GM21723 (cell line): ENCODE results near the gene FETUB.

ENCODE experiments used
- ATAC-seq: cut with Tn5 transposase; IDR thresholded peaks from one replicate; pipeline ENCODE4 v1.9.1; 2021; ENCODE audit warnings: mild to moderate bottlenecking, moderate library complexity; ENCODE audit not compliant: unreplicated experiment

The FETUB gene

GRCh38 chr3:186639778-186640472, at the start of gene FETUB:
Gene FETUB (plus strand): TSS chr3:186640399. CDS start chr3:186640461, 62 bp downstream.
- no peak for ATAC-seq

GRCh38 chr3:186590580-186591295, 49.5 kb upstream of the FETUB start:
- ATAC-seq: no peak

- no peak for ATAC-seq
These were observed 47.5 kb upstream of the FETUB start for GRCh38 chr3:186592682-186593081.

GRCh38 chr3:186593862-186594261, 46.3 kb upstream of the FETUB start:
- ATAC-seq: no peak

- ATAC-seq: no peak
These were observed 45.5 kb upstream of the FETUB start for GRCh38 chr3:186594591-186595113.

- no peak for ATAC-seq
These were observed 43.5 kb upstream of the FETUB start for GRCh38 chr3:186596568-186597287.

- no peak for ATAC-seq
These were observed 42.0 kb upstream of the FETUB start for GRCh38 chr3:186598108-186598784.

GRCh38 chr3:186598794-186599141, 41.4 kb upstream of the FETUB start:
- ATAC-seq: no peak

GRCh38 chr3:186599142-186599784, 40.9 kb upstream of the FETUB start:
- no peak for ATAC-seq

- ATAC-seq: no peak
These were observed 40.4 kb upstream of the FETUB start for GRCh38 chr3:186599785-186600166.

GRCh38 chr3:186600896-186601295, 39.3 kb upstream of the FETUB start:
- no peak for ATAC-seq

- ATAC-seq: no peak
These were observed 37.0 kb upstream of the FETUB start for GRCh38 chr3:186603159-186603558.

GRCh38 chr3:186605078-186605477, 35.1 kb upstream of the FETUB start:
- no peak for ATAC-seq

- no peak for ATAC-seq
These were observed 34.3 kb upstream of the FETUB start for GRCh38 chr3:186605561-186606545.

- no peak for ATAC-seq
These were observed 31.5 kb upstream of the FETUB start for GRCh38 chr3:186608624-186609215.

GRCh38 chr3:186609247-186609868, 30.8 kb upstream of the FETUB start:
- ATAC-seq: no peak

- ATAC-seq: no peak
These were observed 28.1 kb upstream of the FETUB start for GRCh38 chr3:186612065-186612464.
